Epithelial cell of proximal tubule (primary cell): ENCODE measurements around the gene SRGAP3. TPM values are rescaled to one million over a fixed set of nuclear protein-coding genes. Genes with fewer than 3 reads are reported as not detected.

Experiments used
- DNase-seq: peaks from one replicate; pipeline ENCODE4 v3.0.0-alpha.2; 2011; ENCODE audit warnings: low read depth
- H3K4me3 ChIP-seq: 2 replicates; pipeline ENCODE4 v1.5.1; 2011; ENCODE audit warnings: low read depth, mild to moderate bottlenecking, low read length
- total RNA-seq: library from RNA; depleted of rRNA; stranded (reverse); fragments of >200 nt; gene quantifications from 2 replicates; pipeline ENCODE4 v1.2.3, GENCODE V29; 2015
- TF ChIP-seq, protein P1 (sequence below): conservative IDR thresholded peaks from 2 replicates; pipeline ENCODE4 v1.5.1; 2012; ENCODE audit warnings: low read depth, mild to moderate bottlenecking, low read length

SRGAP3 gene
- total RNA-seq, 1 donor from 2014 or later = 3.4 TPM

DNA sequence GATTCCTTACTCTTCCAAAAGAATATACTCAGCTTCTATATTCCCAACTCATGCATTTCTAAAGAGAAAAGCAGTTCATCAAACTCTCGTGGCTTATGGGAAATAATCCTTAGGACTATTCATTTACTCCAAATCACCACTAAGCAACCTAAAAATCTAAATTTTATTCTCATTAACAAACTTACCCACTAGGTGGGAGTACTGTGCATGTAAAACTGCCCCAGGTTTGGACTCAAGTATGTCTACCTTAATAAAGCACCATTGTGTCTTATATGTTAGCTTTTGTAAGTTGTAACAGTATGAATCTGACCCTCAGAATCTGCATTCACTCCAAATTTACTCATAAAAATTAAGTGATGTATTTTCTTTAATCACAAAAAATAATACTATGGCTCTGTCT lies 311.4 kb downstream of the SRGAP3 start:
- DNase-seq = no peak
- H3K4me3 ChIP-seq = no peak overlapping the region

DNA sequence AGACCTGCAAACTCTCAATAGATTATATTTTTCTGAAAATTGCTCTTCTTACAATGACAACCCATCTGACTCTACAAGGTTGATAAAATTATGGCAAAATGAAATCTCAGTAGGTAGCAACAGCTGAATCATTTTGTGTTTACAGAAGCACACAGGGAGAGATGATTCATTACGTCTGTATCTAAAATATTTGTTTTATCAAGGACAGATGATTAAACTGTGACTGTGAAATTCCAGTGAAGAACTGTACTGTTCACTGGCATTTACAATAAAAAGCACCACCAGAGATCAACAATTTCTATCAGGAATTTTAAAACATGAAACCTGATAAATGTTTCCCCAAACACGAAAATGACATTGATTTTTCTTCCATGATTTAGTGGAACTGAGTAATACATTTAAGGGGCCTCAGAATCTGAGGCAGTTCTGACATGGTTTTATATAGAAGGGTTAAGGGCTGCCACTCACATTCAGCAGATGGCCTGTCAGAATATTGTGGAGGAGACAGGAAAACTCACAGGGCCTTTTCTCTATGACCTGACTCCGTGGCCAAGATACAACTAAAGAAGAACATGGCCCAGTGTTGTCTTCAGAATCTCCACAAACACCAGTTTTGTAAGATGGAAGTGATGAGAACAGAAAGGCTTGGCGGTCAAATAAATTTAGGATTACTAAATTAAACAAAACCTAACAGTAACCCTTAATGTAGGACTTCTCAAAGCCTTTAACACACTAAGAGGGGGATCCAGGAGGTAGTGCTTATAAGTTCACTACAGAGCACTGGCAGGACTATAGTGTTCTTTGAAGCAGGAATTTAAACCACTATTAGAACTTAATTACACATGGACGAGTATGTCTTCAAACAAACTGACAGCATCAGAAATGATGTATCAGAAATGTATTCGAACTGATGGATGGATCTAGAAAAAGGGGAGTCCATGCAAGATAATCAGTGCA lies 312.1 kb downstream of the SRGAP3 start:
- no peak overlapping the region for H3K4me3 ChIP-seq
- TF ChIP-seq, protein P1, sequence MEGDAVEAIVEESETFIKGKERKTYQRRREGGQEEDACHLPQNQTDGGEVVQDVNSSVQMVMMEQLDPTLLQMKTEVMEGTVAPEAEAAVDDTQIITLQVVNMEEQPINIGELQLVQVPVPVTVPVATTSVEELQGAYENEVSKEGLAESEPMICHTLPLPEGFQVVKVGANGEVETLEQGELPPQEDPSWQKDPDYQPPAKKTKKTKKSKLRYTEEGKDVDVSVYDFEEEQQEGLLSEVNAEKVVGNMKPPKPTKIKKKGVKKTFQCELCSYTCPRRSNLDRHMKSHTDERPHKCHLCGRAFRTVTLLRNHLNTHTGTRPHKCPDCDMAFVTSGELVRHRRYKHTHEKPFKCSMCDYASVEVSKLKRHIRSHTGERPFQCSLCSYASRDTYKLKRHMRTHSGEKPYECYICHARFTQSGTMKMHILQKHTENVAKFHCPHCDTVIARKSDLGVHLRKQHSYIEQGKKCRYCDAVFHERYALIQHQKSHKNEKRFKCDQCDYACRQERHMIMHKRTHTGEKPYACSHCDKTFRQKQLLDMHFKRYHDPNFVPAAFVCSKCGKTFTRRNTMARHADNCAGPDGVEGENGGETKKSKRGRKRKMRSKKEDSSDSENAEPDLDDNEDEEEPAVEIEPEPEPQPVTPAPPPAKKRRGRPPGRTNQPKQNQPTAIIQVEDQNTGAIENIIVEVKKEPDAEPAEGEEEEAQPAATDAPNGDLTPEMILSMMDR = no peak
- peak; percentile 80 for DNase-seq

More for the DNA sequence above, 311.4 kb downstream of the SRGAP3 start:
- TF ChIP-seq, protein P1 = peak; percentile 46

GRCh38 chr3:8932507-8932906 lies 316.9 kb downstream of the SRGAP3 start:
- DNase-seq = no peak
- H3K4me3 ChIP-seq = no peak overlapping the region
- TF ChIP-seq, protein P1 = no peak

GRCh38 chr3:8931342-8931741 lies 318.1 kb downstream of the SRGAP3 start:
- no peak overlapping the region for H3K4me3 ChIP-seq
- TF ChIP-seq, protein P1 = no peak
- no peak for DNase-seq

Other genes starting within 250 kb of the SRGAP3 start
- gene THUMPD3, start 113.4 kb upstream of the SRGAP3 start, total RNA-seq = 40.8 and 43.9 TPM in 2 replicates
- 33.0 and 41.1 TPM in 2 replicates for gene SETD5, start 148.0 kb upstream of the SRGAP3 start, total RNA-seq